ENCODE data around the gene ARL2.

DNA sequence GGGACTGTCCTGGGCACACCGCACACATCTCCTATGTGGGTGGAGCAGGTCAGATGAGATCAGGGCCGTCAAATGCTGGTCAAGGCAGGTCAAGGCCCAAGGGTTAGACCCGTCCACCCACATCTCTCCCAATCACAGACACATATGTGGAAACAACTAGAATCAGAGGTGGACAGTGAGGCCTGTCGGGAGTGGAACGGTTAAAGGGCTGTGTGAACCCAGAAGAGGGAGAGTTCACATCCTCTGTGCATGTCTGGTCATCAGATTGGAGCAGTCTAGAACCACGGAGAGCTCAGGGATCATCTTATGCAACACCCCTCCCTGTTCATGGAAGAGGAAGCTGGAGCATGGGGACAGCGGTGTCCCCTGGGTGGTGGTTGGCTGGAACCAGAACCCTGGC lies 5.9 kb downstream of the ARL2 start:
- TF ChIP-seq ZNF416 (CRISPR knock-in tag; IDR thresholded peaks at IDR 0.05), result no peak
- TF ChIP-seq, protein P1, sequence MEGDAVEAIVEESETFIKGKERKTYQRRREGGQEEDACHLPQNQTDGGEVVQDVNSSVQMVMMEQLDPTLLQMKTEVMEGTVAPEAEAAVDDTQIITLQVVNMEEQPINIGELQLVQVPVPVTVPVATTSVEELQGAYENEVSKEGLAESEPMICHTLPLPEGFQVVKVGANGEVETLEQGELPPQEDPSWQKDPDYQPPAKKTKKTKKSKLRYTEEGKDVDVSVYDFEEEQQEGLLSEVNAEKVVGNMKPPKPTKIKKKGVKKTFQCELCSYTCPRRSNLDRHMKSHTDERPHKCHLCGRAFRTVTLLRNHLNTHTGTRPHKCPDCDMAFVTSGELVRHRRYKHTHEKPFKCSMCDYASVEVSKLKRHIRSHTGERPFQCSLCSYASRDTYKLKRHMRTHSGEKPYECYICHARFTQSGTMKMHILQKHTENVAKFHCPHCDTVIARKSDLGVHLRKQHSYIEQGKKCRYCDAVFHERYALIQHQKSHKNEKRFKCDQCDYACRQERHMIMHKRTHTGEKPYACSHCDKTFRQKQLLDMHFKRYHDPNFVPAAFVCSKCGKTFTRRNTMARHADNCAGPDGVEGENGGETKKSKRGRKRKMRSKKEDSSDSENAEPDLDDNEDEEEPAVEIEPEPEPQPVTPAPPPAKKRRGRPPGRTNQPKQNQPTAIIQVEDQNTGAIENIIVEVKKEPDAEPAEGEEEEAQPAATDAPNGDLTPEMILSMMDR (IDR thresholded peaks at IDR 0.05), result no peak

All from WTC11 (cell line).